Adrenal gland (tissue), 5 donors: ENCODE measurements around the gene RCAN3.

Experiments
- POLR2A ChIP-seq, 2 donors: fragments of 450-650 bp; IDR thresholded peaks; one replicate each; pipeline ENCODE4 v1.6.1; 2017; ENCODE audit warnings: antibody characterized with exemption in 2 of 2, mild to moderate bottlenecking in 2 of 2, moderate library complexity in 1 of 2
- TF ChIP-seq, protein P1 (sequence below), 6 experiments: fragments of 450-650 bp in 4 of 6; fragments of 200-600 bp in 2 of 6; sonication (generic) in 1 of 6; IDR thresholded peaks; 1 replicate in 5 of 6; 2 replicates in 1 of 6; pipeline versions ENCODE4 v1.5.1 to v1.8.0; 2016 to 2021; ENCODE audit warnings: antibody characterized with exemption in 6 of 6, mild to moderate bottlenecking in 2 of 6, moderate library complexity in 1 of 6
- donor health status: DM: no; HTN: no; CAD: no.

DNA sequence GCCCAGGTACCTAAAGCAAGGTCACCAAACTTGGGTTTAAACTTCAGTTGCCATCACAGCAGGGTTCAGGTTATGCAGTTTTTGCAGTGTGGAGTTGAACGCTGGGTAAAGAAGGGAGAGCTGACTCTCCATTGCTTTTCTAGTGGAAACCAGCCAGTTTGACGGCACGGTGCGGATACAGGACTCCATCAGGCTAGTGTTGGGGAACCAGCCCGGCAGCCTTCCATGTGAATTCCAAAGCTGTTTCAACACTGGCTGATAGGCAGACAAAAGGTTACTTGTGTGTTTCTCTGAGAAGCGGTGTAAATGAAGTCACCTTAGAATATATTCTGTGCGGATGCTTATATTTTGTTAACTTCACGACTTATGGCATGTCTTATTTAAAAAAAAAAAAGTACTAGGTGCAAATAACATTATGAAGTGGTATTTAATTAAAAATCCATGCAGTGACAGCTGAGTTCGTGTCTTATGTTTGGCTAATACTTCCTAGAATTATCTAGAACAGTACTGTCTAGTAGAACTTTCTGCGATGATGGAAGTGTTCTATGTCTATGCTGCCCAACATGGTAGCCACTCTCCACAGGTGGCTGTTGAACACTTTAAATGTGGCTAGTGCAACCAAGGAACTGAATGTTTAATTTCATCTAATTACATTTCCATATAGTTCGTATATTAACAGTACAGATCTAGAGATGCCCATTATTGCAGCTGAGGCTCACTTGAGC is 29.9 kb upstream of the RCAN3 start:
- TF ChIP-seq, protein P1, sequence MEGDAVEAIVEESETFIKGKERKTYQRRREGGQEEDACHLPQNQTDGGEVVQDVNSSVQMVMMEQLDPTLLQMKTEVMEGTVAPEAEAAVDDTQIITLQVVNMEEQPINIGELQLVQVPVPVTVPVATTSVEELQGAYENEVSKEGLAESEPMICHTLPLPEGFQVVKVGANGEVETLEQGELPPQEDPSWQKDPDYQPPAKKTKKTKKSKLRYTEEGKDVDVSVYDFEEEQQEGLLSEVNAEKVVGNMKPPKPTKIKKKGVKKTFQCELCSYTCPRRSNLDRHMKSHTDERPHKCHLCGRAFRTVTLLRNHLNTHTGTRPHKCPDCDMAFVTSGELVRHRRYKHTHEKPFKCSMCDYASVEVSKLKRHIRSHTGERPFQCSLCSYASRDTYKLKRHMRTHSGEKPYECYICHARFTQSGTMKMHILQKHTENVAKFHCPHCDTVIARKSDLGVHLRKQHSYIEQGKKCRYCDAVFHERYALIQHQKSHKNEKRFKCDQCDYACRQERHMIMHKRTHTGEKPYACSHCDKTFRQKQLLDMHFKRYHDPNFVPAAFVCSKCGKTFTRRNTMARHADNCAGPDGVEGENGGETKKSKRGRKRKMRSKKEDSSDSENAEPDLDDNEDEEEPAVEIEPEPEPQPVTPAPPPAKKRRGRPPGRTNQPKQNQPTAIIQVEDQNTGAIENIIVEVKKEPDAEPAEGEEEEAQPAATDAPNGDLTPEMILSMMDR (IDR thresholded peaks at IDR 0.05): no peak
- TF ChIP-seq POLR2A (IDR thresholded peaks at IDR 0.05): no peak
